ENCODE data around the gene HDHD2. TPM values are rescaled to one million over a fixed set of nuclear protein-coding genes. Genes with fewer than 3 reads are reported as not detected.

HDHD2 gene
- total RNA-seq, 4 donors from 2014 or later: 12.9 to 30.0 (median 15.9) TPM

GRCh38 chr18:47067648-47068047 is 82.7 kb downstream of the HDHD2 start:
- no peak overlapping the region for H3K4me3 ChIP-seq (ENCODE audit: low read depth, poor library complexity, severe bottlenecking)
- 66 to 67% methylated on average over 3 of the region's 3 CpGs for WGBS, 2 donors
- intact Hi-C loops (cut with DNase I; ENCODE audit: low total_unique reads): no loop called here

GRCh38 chr18:47063096-47063495 is 87.2 kb downstream of the HDHD2 start:
- DNase-seq (ENCODE audit: low spot score in 2 of 2): no peak
- no peak overlapping the region for H3K4me3 ChIP-seq (ENCODE audit: low read depth, poor library complexity, severe bottlenecking)
- intact Hi-C loops (cut with DNase I; ENCODE audit: low total_unique reads): no loop called here
- TF ChIP-seq CTCF (IDR thresholded peaks at IDR 0.05): no peak
- TF ChIP-seq POLR2A (IDR thresholded peaks at IDR 0.05): no peak
- 89 to 93% methylated on average over 8 of the region's 8 CpGs for WGBS, 2 donors

More at GRCh38 chr18:47067648-47068047, 82.7 kb downstream of the HDHD2 start:
- TF ChIP-seq CTCF (IDR thresholded peaks at IDR 0.05) (no peak), POLR2A (IDR thresholded peaks at IDR 0.05) (no peak)
- no peak for DNase-seq (ENCODE audit: low spot score in 2 of 2)

- TF ChIP-seq POLR2A (IDR thresholded peaks at IDR 0.05) (no peak), CTCF (IDR thresholded peaks at IDR 0.05) (no peak)
- intact Hi-C loops (cut with DNase I; ENCODE audit: low total_unique reads): no loop called here
- WGBS, 2 donors: 58 to 67% methylated on average over 2 of the region's 2 CpGs
- DNase-seq (ENCODE audit: low spot score in 2 of 2): no peak
- no peak overlapping the region for H3K4me3 ChIP-seq (ENCODE audit: low read depth, poor library complexity, severe bottlenecking)
These were observed 87.8 kb downstream of the HDHD2 start for GRCh38 chr18:47062471-47062870.

Other genes starting within 250 kb of the HDHD2 start
- 10 to 100 TPM in 2 of 4 donors, 1 to 10 TPM in 2; 6.3 to 12.7 (median 10.6) TPM for gene PIAS2, start 233.0 kb downstream of the HDHD2 start, total RNA-seq
- 1 to 10 TPM; 1.1 to 5.6 (median 4.5) TPM for gene KATNAL2, start 232.9 kb downstream of the HDHD2 start, total RNA-seq
- gene ELOA2, start 114.9 kb downstream of the HDHD2 start, total RNA-seq: not detected
- gene IER3IP1, start 25.9 kb upstream of the HDHD2 start, total RNA-seq: 10 to 100 TPM in 2 of 4 donors, 1 to 10 TPM in 2; 7.1 to 14.5 (median 11.2) TPM
- gene SKOR2, start 101.2 kb upstream of the HDHD2 start, total RNA-seq: not detected

Measured in lower leg skin (tissue), 4 donors.